HUES48 (cell line): ENCODE measurements around the gene TMEM259.

Experiments
- H3K27ac ChIP-seq: one replicate; pipeline ENCODE4 v1.7.0; 2013; ENCODE audit warnings: low read depth, low read length, inconsistent platforms
- H3K27me3 ChIP-seq: 2 replicates; pipeline ENCODE4 v1.6.1; 2013; ENCODE audit warnings: mild to moderate bottlenecking, low read length; ENCODE audit not compliant: control insufficient read depth, insufficient read depth
- H3K36me3 ChIP-seq: 2 replicates; pipeline ENCODE4 v1.6.1; 2013; ENCODE audit warnings: low read length; ENCODE audit not compliant: control insufficient read depth, insufficient read depth
- H3K4me1 ChIP-seq: 2 replicates; pipeline ENCODE4 v1.6.1; 2013; ENCODE audit warnings: mild to moderate bottlenecking, low read length; ENCODE audit not compliant: control insufficient read depth, insufficient read depth
- H3K4me3 ChIP-seq: 2 replicates; pipeline ENCODE4 v1.5.1; 2013; ENCODE audit warnings: mild to moderate bottlenecking, low read depth, low read length
- H3K9ac ChIP-seq: 2 replicates; pipeline ENCODE4 v1.6.1; 2013; ENCODE audit warnings: mild to moderate bottlenecking, low read depth, low read length, moderate library complexity
- H3K9me3 ChIP-seq: 2 replicates; pipeline ENCODE4 v1.6.1; 2013; ENCODE audit warnings: low read length; ENCODE audit not compliant: control insufficient read depth, insufficient read depth

TMEM259 gene

DNA sequence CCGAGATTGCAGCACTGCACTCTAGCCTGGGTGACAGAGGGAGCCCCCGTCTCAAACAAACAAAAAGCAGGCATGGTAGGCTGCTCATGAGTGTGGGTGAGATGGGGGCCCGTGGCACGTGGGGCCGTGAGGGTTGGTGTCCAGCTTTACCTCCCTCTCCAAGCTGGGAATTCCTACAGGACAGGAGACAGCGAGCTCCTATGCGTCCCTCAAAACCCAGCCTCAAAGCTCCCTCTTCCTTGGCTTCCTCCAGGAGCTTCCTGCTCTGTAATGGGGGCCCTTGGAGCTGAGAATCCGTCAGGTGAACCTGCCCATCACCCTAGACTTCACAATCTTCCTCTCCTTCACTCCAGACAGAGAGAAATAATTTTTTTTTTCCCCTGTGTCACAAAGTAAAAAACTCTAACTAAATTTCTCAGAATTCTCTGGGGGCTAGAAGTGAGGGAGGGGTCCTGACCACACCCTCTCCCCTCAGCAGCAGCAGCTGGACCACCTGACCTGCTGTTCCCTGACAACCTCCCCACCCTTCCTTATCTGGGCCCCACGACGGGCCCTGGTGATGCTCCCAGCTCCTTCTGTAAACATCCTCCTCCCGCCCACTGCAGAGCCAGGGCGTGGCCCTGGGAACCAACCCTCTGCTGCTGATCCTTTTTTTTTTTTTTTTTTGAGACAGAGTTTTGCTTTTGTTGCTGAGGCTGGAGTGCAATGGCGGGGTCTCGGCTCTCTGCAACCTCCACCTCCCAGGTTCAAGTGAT is 58.9 kb downstream of the TMEM259 start:
- H3K27me3 ChIP-seq, result no peaks in the 10 kb centered on the region
- peaks cover 2% of the 10 kb centered on the region; the same call in 1 of the 2 replicates for H3K9me3 ChIP-seq
- no peaks in the 10 kb centered on the region for H3K4me1 ChIP-seq
- no peak overlapping the region for H3K4me3 ChIP-seq
- no peak overlapping the region for H3K9ac ChIP-seq
- H3K27ac ChIP-seq, result no peak overlapping the region
- peaks cover 37% of the 10 kb centered on the region for H3K36me3 ChIP-seq

DNA sequence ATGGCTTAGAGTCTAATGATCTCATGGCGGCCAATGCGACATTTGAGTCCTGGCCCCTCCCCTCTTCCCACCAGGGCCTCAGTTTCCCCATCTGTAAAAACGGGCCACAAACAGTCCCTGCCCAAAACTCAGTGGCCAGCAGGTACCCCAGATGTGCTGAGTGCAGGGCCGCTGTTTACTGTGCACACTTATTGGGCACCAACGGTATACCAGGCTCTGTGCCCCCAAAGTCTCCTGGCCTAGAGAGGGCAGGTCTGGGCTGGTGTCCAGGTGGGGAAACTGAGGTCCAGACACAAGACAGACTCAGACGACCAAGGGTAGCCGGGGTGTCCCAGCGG is 60.4 kb downstream of the TMEM259 start:
- Histone ChIP-seq H3K36me3 (peaks cover 30% of the 10 kb centered on the region), H3K27ac (no peak overlapping the region)

DNA sequence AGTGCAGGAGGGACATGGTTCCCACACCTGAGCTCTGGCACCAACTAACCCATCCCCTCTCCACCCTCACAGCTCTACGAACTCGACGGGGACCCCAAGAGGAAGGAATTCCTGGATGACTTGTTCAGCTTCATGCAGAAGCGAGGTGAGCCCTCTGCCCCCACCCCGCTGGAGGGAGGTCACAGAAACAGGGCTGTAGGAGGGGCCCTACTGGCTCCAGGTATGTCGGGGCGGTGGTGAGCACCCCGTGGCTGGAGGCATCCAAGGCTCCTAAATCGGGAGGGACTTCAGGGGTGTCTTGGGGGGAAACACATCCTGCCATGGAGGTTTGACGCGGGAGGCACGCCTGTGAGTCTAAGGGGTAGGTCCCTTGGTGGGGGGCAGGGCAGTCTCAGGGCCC is 60.9 kb downstream of the TMEM259 start:
- H3K27ac ChIP-seq, result no peak overlapping the region
- H3K9me3 ChIP-seq, result 0 out of 2 replicates have a peak, but pooled peaks cover under 1% of the 10 kb centered on the region
- H3K9ac ChIP-seq, result no peak overlapping the region
- peaks cover 25% of the 10 kb centered on the region for H3K36me3 ChIP-seq
- no peak overlapping the region for H3K4me3 ChIP-seq
- no peaks in the 10 kb centered on the region for H3K27me3 ChIP-seq
- peaks cover 7% of the 10 kb centered on the region; the same call in 1 of the 2 replicates for H3K4me1 ChIP-seq

More for the DNA sequence above, 60.4 kb downstream of the TMEM259 start:
- Histone ChIP-seq H3K9me3 (0 out of 2 replicates have a peak, but pooled peaks cover 2% of the 10 kb centered on the region), H3K4me3 (no peak overlapping the region), H3K27me3 (no peaks in the 10 kb centered on the region), H3K9ac (no peak overlapping the region), H3K4me1 (peaks cover 7% of the 10 kb centered on the region; the same call in 1 of the 2 replicates)
